ENCODE measurements around the gene SH3RF3. TPM values are rescaled to one million over a fixed set of nuclear protein-coding genes. Genes with fewer than 3 reads are reported as not detected.

Gene SH3RF3
- total RNA-seq, 2 donors from 2014 or later = 37.4 to 61.7 TPM

- ATAC-seq (ENCODE audit: insufficient number of reproducible peaks, low FRiP score, low read depth) (no peak), DNase-seq (ENCODE audit: low spot score) (no peak)
- no peaks in the 10 kb centered on the region for H3K9me3 ChIP-seq
- H3K36me3 ChIP-seq = no peaks in the 10 kb centered on the region
- H3K27me3 ChIP-seq (replicated peaks; ENCODE audit: insufficient read depth) = no peaks in the 10 kb centered on the region
- no peaks in the 10 kb centered on the region for H3K4me1 ChIP-seq (ENCODE audit: control insufficient read depth in 1 of 2, low read depth in 2 of 2)
- TF ChIP-seq CTCF (IDR thresholded peaks at IDR 0.05) = no peak
- H3K27ac ChIP-seq = no peak overlapping the region
- H3K4me3 ChIP-seq = no peak overlapping the region
Observed at GRCh38 chr2:109528811-109529501, 400.0 kb downstream of the SH3RF3 start.

GRCh38 chr2:109529532-109530449, 400.8 kb downstream of the SH3RF3 start:
- no peak for DNase-seq (ENCODE audit: low spot score)

GRCh38 chr2:109530712-109531111, 401.7 kb downstream of the SH3RF3 start:
- no peaks in the 10 kb centered on the region for H3K27me3 ChIP-seq (replicated peaks; ENCODE audit: insufficient read depth)
- TF ChIP-seq CTCF (IDR thresholded peaks at IDR 0.05) = no peak
- ATAC-seq (ENCODE audit: insufficient number of reproducible peaks, low FRiP score, low read depth) = no peak
- H3K27ac ChIP-seq = no peak overlapping the region
- H3K4me1 ChIP-seq (ENCODE audit: control insufficient read depth in 1 of 2, low read depth in 2 of 2) = no peaks in the 10 kb centered on the region
- H3K36me3 ChIP-seq = no peaks in the 10 kb centered on the region
- no peak overlapping the region for H3K4me3 ChIP-seq
- no peaks in the 10 kb centered on the region for H3K9me3 ChIP-seq
- DNase-seq (ENCODE audit: low spot score) = no peak

More at GRCh38 chr2:109529532-109530449, 400.8 kb downstream of the SH3RF3 start:
- H3K27me3 ChIP-seq (replicated peaks; ENCODE audit: insufficient read depth) = no peaks in the 10 kb centered on the region
- no peak overlapping the region for H3K27ac ChIP-seq
- H3K4me1 ChIP-seq (ENCODE audit: control insufficient read depth in 1 of 2, low read depth in 2 of 2) = no peaks in the 10 kb centered on the region
- no peak for ATAC-seq (ENCODE audit: insufficient number of reproducible peaks, low FRiP score, low read depth)
- no peaks in the 10 kb centered on the region for H3K36me3 ChIP-seq
- no peaks in the 10 kb centered on the region for H3K9me3 ChIP-seq
- H3K4me3 ChIP-seq = no peak overlapping the region
- TF ChIP-seq CTCF (IDR thresholded peaks at IDR 0.05) = no peak

- Histone ChIP-seq H3K4me1 (ENCODE audit: control insufficient read depth in 1 of 2, low read depth in 2 of 2) (no peaks in the 10 kb centered on the region), H3K27ac (no peak overlapping the region), H3K4me3 (no peak overlapping the region), H3K36me3 (no peaks in the 10 kb centered on the region), H3K27me3 (replicated peaks; ENCODE audit: insufficient read depth) (no peaks in the 10 kb centered on the region), H3K9me3 (no peaks in the 10 kb centered on the region)
- TF ChIP-seq CTCF (IDR thresholded peaks at IDR 0.05) = no peak
- ATAC-seq (ENCODE audit: insufficient number of reproducible peaks, low FRiP score, low read depth) (no peak), DNase-seq (ENCODE audit: low spot score) (no peak)
Observed at GRCh38 chr2:109531221-109531620, 402.2 kb downstream of the SH3RF3 start.

Data from thoracic aorta (tissue), 2 donors.